Measurements from ENCODE around the gene PIK3R3. TPM values are rescaled to one million over a fixed set of nuclear protein-coding genes. Genes with fewer than 3 reads are reported as not detected.

PIK3R3 gene
- total and polyA plus RNA-seq, 2 experiments from 2014 or later, result 8.4 to 16.8 TPM

DNA sequence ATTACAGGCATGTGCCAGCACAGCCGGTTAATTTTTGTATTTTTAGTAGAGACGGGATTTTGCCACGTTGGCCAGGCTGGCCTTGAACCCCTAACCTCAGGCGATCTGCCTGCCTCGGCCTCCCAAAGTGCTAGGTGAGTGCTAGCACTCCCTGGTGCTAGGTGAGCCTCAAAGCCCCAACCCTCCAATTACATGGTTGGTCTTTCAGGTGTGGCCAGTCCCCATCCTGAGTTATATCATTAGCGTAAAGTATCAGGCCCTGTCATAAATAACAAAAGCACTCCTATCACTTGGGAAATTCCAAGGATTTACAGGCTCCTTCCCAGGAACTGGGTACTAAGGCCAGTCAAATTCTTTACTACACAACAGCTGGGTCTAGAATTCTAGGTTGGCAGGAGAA, 138.0 kb downstream of the PIK3R3 start:
- Histone ChIP-seq H3K9me3 (ENCODE audit: low read depth) (no peaks in the 10 kb centered on the region), H3K27ac (no peak overlapping the region), H4K20me1 (ENCODE audit: insufficient read depth, poor library complexity, severe bottlenecking) (no peaks in the 10 kb centered on the region), H3K4me2 (no peak overlapping the region), H2AFZ (no peak overlapping the region), H3K4me3 (no peak overlapping the region), H3K36me3 (replicated peaks; ENCODE audit: insufficient read depth, low read depth) (no peaks in the 10 kb centered on the region), H3K9me2 (replicated peaks; ENCODE audit: insufficient read depth) (no peaks in the 10 kb centered on the region), H3K4me1 (ENCODE audit: insufficient read depth) (no peaks in the 10 kb centered on the region), H3K27me3 (no peaks in the 10 kb centered on the region), H3K79me2 (peaks cover 13% of the 10 kb centered on the region)
- no peak for DNase-seq (ENCODE audit: low spot score)
- TF ChIP-seq, protein P1, sequence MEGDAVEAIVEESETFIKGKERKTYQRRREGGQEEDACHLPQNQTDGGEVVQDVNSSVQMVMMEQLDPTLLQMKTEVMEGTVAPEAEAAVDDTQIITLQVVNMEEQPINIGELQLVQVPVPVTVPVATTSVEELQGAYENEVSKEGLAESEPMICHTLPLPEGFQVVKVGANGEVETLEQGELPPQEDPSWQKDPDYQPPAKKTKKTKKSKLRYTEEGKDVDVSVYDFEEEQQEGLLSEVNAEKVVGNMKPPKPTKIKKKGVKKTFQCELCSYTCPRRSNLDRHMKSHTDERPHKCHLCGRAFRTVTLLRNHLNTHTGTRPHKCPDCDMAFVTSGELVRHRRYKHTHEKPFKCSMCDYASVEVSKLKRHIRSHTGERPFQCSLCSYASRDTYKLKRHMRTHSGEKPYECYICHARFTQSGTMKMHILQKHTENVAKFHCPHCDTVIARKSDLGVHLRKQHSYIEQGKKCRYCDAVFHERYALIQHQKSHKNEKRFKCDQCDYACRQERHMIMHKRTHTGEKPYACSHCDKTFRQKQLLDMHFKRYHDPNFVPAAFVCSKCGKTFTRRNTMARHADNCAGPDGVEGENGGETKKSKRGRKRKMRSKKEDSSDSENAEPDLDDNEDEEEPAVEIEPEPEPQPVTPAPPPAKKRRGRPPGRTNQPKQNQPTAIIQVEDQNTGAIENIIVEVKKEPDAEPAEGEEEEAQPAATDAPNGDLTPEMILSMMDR (IDR thresholded peaks at IDR 0.05; ENCODE audit: poor library complexity), result no peak
- TF ChIP-seq EZH2 (IDR thresholded peaks at IDR 0.05; ENCODE audit: borderline replicate concordance) (no peak), EZH2phosphoT487 (IDR thresholded peaks at IDR 0.05; ENCODE audit: low read depth, severe bottlenecking, unreplicated experiment) (no peak)
- WGBS (ENCODE audit: low lambda C conversion rate, missing lambda C conversion rate), result 96% methylated on average over 6 of the region's 6 CpGs

Small RNAs within 50 kb of the gene (small RNA-seq; reads per million reads assigned to genes)
- not detected for gene AL358075.3
- gene AL672043.1, result not detected

Other genes with a start within 250 kb of the PIK3R3 start
- 32.1 and 33.4 TPM in 2 replicates for gene TSPAN1, start 42.5 kb upstream of the PIK3R3 start, total RNA-seq
- 69.5 and 69.8 TPM in 2 replicates for gene TSPAN1, start 42.5 kb upstream of the PIK3R3 start, polyA plus RNA-seq
- gene P3R3URF, start 43.9 kb upstream of the PIK3R3 start, total RNA-seq, result not detected in 2 replicates
- gene P3R3URF, start 43.9 kb upstream of the PIK3R3 start, polyA plus RNA-seq, result not detected in 2 replicates
- 48.0 and 52.3 TPM in 2 replicates for gene POMGNT1, start 65.8 kb upstream of the PIK3R3 start, total RNA-seq
- 60.4 and 70.8 TPM in 2 replicates for gene POMGNT1, start 65.8 kb upstream of the PIK3R3 start, polyA plus RNA-seq
- 0.92 and 1.3 TPM in 2 replicates for gene LURAP1, start 70.7 kb upstream of the PIK3R3 start, total RNA-seq
- gene LURAP1, start 70.7 kb upstream of the PIK3R3 start, polyA plus RNA-seq, result 0.40 and 1.9 TPM in 2 replicates
- 4.3 and 6.2 TPM in 2 replicates for gene RAD54L, start 115.1 kb upstream of the PIK3R3 start, total RNA-seq
- 4.2 and 4.9 TPM in 2 replicates for gene RAD54L, start 115.1 kb upstream of the PIK3R3 start, polyA plus RNA-seq
- 84.4 and 104 TPM in 2 replicates for gene LRRC41, start 171.0 kb upstream of the PIK3R3 start, total RNA-seq
- 113 and 123 TPM in 2 replicates for gene LRRC41, start 171.0 kb upstream of the PIK3R3 start, polyA plus RNA-seq
- 429 and 430 TPM in 2 replicates for gene UQCRH, start 171.1 kb upstream of the PIK3R3 start, total RNA-seq
- gene UQCRH, start 171.1 kb upstream of the PIK3R3 start, polyA plus RNA-seq, result 269 and 287 TPM in 2 replicates
- 17.6 and 20.5 TPM in 2 replicates for gene NSUN4, start 208.2 kb upstream of the PIK3R3 start, total RNA-seq
- 13.5 and 21.2 TPM in 2 replicates for gene NSUN4, start 208.2 kb upstream of the PIK3R3 start, polyA plus RNA-seq

All from hepatocyte (in vitro differentiated cells).